Amygdala (tissue), 56 donors: Measurements from ENCODE around the gene TCF12.
"Not testable (repeated sequence)": the region's sequence is repeated elsewhere in the genome, so short reads cannot be mapped to it uniquely, and the experiment has no call there.

Experiments
- DNase-seq, 56 donors: peaks; one replicate each; lab custom pipeline; 2025; lab: John Stamatoyannopoulos, UW

The TCF12 gene

GRCh38 chr15:56943403-56943802 is 25.0 kb downstream of the TCF12 start:
- no peak for DNase-seq

GRCh38 chr15:56944485-56944884 is 26.0 kb downstream of the TCF12 start:
- DNase-seq: no peak

- DNase-seq: no peak
These were observed 27.7 kb downstream of the TCF12 start for GRCh38 chr15:56946150-56946549.

GRCh38 chr15:56948000-56948763 is 29.7 kb downstream of the TCF12 start:
- DNase-seq: no peak

- no peak for DNase-seq
These were observed 30.3 kb downstream of the TCF12 start for GRCh38 chr15:56948764-56949101.

GRCh38 chr15:56950979-56951378 is 32.5 kb downstream of the TCF12 start:
- DNase-seq: no peak

- DNase-seq: no peak
These were observed 35.3 kb downstream of the TCF12 start for GRCh38 chr15:56953790-56954189.

- DNase-seq: not testable (repeated sequence)
These were observed 36.6 kb downstream of the TCF12 start for GRCh38 chr15:56955011-56955410.

GRCh38 chr15:56956538-56956937 is 38.1 kb downstream of the TCF12 start:
- DNase-seq: no peak

- DNase-seq: no peak
These were observed 39.5 kb downstream of the TCF12 start for GRCh38 chr15:56957812-56958406.

GRCh38 chr15:56959318-56959648 is 40.8 kb downstream of the TCF12 start:
- DNase-seq: no peak

GRCh38 chr15:56960116-56960515 is 41.7 kb downstream of the TCF12 start:
- DNase-seq: no peak

- DNase-seq: no peak
These were observed 44.7 kb downstream of the TCF12 start for GRCh38 chr15:56963126-56963525.

GRCh38 chr15:56963710-56964109 is 45.3 kb downstream of the TCF12 start:
- DNase-seq: no peak

- DNase-seq: no peak
These were observed 45.7 kb downstream of the TCF12 start for GRCh38 chr15:56964182-56964581.

- DNase-seq: no peak
These were observed 47.0 kb downstream of the TCF12 start for GRCh38 chr15:56965231-56966013.

- no peak for DNase-seq
These were observed 48.9 kb downstream of the TCF12 start for GRCh38 chr15:56967336-56967735.

GRCh38 chr15:56968256-56968655 is 49.8 kb downstream of the TCF12 start:
- DNase-seq: no peak

- no peak for DNase-seq
These were observed 50.4 kb downstream of the TCF12 start for GRCh38 chr15:56968821-56969220.

- DNase-seq: no peak
These were observed 50.9 kb downstream of the TCF12 start for GRCh38 chr15:56969265-56969895.

GRCh38 chr15:56971571-56971970 is 53.1 kb downstream of the TCF12 start:
- DNase-seq: no peak
